COR-L47 (cell line): ENCODE measurements around the gene UBE2E1.

Experiments
- DNase-seq: peaks from one replicate; lab custom pipeline; 2025; lab: John Stamatoyannopoulos, UW

UBE2E1 gene

DNA sequence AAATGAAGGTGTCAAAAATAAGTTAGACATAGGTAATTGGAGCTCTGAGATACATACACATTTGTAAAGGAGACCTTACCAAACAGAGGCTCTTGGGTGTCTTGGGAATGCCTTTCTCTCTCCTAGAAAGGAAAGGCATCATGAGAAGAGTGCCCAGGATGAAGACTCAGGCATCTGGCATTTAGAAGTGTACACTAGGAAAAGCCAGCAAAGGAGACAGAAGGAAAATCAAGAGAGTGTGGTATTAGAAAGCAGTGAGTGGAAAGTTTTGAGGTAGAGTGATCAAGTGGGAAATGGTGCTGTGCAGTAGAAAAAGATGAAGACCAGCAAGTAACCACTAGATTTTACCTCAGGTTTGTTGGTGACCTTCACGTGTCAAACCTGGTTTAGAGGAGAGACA is 16.1 kb downstream of the UBE2E1 start:
- no peak for DNase-seq

DNA sequence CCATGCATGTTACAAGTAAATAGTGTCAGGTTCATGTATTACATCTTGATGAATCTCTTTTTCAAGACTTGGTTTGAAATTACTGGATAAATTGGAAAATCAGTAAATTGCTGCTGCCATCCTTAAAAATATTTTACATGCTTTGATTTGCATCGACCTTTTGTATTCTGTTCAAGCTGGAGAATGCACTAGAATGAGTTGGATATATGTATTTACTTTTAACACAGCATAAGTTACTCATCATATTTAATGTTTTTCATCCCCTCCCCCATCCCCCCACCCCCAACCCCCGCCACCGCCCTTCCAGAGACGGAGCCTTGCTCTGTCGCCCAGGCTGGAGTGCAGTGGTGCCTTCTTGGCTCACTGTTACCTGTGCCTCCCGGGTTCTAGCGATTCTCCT is 16.8 kb downstream of the UBE2E1 start:
- DNase-seq, result no peak

DNA sequence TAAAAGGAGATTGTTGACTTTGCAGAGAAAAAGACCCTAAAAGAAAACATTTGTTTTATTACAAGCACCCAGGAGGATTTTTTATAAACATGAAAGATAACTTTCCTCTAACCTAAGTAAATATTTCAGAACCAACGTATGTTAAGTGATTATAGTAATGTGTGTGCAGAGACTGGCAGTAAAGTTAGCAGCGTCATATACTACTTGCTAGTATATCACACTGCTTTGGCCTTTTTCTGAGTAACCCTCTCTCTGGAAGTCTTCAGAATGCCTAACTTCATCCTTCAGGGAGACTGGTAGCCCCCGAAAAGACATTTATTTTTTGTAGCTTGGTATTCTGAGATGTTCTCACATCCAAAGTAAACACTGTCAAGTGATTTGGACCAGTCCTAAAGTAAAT is 17.9 kb downstream of the UBE2E1 start:
- DNase-seq, result no peak

DNA sequence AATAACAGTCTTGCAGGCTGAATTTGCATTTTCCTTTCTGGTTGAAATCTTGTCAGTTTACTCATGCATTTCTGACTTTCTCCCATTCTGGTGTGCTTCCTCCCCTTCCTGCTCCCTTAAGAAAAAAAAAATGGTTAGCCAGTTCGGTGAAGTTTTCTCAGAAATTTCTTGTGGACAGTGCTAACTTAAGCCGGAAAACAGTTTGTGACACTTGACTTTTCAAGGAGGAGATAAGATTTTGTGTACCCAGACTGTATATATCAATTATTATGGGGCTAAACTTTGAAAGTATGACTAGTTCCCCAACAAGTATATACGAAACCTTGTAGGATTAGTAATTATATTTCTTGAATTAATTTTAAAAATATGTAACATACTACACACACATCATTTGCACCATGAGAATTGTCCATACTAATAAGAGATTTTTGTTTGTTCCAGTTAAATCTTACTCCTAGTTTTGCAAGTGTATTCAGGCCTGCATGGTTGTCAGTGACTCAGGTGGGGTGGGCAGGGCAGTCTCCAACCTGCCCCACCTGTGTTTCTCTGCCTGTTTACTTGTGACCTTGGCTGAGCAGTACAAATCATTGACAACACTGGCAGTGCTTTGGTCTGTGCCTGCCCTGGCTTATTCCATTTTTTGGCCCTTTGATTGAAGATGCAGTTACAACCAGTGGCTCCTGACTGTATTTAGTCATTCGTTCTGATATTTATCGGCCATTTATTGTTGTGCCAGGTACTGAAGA is 19.1 kb downstream of the UBE2E1 start:
- no peak for DNase-seq

DNA sequence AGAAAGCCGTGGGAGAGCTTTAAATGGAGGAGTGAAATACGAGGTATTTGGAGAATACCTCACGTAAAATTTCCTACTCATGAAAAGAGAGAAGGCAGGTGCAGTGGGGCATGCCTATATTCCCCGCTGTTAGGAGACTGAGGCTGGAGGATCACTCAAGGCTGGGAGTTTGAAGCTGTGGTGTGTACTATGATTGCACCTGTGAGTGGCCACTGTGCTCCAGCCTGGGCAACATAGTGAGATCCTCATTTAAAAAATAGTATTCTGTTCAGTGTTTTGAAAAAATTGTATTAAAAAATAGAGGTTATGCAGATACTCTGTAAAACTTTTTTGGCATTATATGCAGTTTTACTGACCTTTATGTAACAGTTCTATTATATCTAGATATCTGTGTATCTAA is 20.0 kb downstream of the UBE2E1 start:
- no peak for DNase-seq

DNA sequence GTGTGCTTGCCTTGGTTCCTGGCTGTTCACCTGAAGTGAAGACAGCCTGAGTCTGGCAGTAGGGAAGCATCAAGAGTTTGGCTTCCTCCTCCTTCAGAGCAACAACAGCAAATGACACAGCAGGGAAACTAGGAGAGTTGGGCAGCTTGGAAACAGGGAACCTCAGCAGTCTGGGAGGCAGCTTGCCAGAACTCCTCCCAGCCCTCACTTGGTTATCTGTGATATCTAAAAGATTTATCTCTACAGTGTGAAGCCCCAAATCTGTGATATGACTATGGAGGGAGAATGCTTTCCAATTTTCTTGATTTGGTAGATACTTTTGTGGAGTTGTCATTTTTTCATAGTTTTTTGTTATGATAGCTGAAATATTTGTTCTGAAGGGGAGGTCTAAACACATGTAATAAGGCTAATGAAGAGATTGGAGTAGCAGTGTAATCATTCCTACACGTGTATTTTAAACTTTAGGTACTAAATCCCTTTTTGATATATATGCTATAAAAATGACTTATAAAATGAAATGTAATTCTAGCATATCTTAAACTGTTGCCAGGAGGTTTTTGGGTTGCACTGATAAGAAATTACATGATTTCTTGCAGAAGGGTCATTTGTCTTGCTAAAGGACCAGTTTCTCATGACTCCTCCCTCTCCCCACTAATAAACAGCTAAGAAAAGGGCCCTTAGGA is 20.8 kb downstream of the UBE2E1 start:
- no peak for DNase-seq

DNA sequence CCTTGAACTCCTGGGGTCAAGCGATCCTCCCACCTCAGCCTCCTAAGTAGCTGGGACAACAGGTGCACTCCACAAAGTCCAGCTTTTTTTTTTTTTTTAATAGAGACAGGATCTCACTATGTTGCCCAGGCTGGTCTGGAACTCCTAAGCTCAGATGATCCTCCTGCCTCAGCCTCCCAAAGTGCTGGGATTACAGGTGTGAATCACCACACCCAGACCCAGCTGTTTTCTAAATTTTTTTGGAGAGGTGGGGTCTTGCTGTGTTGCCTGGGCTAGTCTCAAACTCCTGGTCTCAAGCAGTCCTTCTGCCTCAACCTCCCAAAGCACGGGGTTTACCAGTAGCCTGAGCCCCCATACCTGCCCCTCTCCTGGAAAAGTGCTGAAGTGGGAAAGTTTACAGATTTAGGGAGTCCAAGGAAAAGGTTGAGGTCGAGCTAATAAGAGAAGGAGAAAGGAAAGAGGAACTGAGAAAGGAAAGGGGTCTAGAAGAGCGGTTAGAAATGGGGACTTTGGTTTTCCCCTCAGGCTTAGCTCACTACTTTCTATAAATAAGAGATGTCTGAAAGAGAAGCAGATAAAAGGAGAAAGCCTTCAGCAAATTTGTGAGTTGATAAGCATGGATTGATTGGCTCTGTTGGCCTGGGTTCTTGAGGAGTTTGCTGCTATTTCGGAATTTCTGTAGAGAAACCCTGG is 23.6 kb downstream of the UBE2E1 start:
- no peak for DNase-seq

DNA sequence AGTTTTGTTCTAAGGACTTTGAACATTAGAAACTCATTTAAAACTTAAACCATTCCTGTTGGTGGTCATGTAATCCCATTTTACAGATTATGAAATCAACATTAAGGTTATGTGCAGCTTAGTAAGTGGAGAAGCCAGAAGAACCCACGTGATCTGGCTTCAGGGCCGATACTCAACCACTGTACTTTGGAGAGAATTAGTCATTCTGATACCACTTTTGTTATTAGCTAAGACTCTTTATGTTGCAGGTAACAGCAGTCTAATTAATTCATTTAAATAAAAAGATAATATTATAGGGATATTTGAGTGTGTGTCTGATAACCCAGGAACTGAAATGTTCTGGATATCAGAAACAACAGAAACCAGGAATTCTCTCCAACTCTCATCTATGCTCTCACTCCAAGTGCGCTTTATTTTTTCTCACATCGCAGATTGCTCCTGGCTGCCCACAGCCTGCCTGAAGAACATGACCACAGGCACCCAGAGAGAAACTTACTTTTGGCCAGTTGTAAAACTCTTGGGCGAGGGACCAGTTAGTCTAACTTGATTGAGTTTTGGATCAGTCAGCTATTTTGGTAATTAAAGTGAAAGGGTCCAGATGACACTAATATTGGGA is 25.2 kb downstream of the UBE2E1 start:
- no peak for DNase-seq

DNA sequence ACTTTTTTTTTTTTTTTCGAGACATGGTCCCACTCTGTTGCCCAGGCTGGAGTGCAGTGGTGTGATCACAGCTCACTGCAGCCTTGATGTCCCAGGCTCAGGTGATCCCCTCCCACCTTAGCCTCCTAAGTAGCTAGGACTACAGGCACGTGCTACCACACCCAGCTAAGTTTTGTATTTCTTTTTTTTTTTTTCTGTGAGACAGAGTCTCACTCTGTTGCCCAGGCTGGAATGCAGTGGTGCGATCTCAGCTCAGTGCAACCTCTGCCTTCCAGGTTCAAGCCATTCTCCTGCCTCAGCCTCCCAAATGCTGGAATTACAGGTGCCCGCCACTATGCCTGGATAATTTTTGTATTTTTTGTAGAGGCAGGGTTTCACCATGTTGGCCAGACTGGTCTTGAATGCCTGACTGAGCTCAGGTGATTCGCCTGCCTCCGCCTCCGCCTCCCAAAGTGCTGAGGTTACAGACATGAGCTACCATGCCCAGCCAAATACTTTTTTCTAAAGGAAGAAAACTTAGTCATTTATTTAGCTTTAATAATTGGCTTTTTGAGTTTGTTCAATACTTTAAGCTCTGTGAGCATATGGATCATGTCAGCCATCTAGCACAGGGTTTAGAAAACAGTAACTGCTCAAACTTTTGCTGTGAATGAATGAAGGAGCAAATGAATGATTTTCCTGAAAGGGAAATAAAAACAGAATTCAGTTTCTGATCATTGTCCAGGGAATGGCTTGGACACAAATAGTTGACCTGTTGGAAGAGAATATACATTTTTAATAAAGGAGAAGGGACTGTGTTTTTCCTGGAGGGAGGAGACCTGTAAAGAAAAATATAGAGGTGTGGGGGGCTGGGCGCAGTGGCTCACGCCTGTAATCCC is 26.0 kb downstream of the UBE2E1 start:
- no peak for DNase-seq

DNA sequence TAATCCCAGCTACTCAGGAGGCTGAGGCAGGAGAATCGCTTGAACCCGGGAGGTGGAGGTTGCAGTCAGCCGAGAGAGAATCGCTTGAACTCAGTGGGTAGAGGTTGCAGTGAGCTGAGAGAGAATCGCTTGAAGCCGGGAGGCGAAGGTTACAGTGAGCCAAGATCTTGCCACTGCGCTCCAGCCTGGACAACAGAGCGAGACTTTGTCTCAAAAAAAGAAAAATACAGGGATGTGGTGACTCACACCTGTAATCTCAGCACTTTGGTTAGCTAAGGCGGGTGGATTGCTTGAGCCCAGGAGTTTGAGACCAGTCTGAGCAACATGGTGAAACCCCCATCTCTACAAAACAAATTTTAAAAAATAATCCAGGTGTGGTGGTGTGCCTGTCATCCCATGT is 26.8 kb downstream of the UBE2E1 start:
- DNase-seq, result no peak

DNA sequence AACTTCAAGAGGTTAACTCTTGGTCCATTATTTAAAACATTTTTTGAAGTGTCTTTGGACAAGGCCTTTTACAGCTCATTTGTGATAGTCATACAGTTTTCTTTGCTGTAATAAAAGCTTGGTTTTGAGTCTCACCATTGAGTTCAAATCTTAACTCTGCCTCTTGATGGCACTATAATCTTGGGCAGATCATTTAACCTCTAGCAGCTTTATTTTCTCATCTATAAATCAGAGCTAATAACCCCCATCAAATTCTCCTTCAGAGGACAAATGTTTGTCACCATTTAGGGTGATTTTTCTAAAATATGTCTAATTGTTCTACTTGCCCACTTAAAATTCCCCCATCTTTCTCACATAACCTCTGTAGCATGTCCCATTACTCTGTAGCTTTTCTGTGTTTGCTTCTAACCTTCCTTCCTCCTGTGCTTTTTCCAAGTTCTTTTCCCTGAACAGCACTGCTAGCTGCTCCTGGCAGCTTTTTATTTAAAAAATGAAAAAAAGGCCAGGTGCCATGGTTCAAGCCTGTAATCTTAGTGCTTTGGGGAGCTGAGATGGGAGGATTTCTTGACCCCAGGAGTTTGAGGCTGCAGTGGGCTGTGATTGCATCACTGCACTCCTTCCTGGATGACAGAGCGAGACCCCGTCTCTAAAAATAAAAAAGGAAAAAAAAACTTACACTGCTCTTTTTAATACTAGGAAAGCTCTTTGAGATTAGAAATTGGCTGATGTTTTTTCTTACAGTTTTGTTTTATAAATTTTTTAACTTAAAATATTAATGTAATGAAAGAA is 28.5 kb downstream of the UBE2E1 start:
- no peak for DNase-seq

DNA sequence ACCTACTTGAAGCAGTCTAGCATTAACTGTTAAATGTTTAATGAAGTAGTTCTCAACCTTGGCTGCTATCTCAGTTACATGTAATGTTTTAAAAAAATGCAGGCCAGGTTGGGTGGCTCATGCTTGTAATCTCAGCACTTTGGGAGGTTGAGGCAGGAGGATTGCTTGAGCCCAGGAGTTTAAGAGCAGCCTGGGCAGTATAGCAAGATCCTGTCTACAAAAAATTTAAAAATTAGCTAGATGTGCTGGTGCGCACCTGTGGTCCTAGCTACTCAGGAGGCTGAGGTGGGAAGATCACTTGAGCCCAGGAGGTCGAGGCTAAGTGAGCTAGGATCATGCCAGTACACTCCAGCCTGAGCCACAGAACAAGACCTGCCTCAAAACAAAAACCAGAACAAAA is 29.3 kb downstream of the UBE2E1 start:
- DNase-seq, result no peak

DNA sequence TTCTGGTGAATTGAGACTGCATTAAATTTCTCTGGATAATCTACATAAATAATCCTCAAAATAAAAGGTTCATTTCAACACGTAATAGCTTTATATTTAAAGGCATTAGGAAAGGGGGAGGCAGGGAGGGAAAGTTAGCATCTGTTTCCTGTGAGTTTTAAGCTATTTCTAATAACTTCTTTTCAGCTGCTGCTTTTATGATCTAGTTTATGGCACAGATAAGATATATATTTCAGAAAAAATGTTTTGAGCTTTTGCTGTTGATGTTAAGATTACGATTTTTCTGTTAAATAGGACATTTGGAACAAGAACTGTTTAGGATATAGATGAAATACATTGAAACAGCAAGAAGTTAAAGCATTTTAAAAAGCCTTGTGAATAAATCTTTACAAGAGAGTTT is 30.0 kb downstream of the UBE2E1 start:
- DNase-seq, result no peak

DNA sequence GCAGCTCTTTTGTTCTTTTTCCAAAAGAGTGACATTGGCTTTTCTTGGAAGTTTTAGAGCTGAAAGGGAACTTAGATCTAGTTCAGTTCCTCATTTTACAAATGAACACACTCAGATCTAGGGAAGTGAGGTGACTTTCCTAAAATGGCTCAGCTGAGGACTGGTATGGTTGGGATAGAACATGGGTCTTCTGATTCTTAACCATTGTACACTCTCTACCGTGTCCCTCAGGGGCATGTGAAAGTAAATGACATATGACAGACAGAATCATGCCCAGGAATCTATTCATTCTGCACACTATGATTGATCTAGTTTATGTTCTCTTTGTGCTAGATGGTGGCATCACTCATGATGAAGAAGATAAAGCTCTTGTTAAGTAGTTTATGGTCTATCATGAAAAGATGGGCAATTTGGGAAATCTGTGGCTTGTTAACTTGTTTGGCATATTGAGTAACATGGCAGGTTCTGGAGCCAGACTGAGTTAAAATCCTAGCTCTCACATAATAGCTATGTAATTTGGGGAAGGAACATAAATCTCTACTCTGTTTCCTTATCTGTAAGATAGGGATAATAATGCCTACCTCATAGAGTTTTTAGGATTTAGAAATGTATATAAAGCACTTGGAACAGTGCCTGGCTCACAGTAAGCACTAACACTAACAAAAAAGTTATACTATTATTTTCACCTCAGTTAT is 30.9 kb downstream of the UBE2E1 start:
- DNase-seq, result no peak

DNA sequence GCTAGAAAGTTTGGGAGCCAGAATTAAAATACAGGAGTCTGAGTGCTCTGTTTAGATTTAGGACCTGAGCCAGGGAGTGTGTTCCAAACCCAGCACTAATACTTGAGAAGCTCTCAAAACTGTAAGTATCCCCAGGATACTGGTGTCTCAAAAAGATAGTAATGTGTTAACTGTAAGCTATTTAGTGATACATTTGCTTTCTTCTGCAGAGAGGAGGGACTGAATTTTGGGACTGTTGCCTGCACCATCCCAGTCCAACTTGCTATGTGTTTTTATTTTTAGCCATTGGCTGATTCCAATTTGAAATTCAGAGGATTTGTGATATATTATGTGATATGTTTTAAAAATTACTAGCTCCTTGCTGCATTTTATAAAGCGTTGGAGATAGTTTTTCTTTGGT is 31.5 kb downstream of the UBE2E1 start:
- no peak for DNase-seq

DNA sequence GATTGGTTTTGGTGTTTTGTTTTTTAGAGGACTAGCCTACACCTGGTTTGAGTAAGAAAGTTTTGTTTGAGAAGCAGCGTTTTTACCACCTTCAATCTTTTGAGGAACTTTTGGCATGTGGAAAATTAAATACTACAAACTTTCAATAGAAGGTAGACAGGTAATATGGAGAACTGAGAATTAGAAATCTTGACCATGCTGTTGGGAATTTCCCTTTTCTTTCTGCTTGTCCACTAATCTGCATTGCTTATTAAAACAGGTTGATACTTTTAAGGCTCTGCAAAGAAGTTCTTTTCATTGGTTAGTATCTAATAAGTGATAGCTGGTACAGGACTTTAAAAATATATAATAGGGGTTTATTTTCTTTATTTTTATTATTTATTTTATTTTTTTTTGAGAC is 31.9 kb downstream of the UBE2E1 start:
- no peak for DNase-seq

DNA sequence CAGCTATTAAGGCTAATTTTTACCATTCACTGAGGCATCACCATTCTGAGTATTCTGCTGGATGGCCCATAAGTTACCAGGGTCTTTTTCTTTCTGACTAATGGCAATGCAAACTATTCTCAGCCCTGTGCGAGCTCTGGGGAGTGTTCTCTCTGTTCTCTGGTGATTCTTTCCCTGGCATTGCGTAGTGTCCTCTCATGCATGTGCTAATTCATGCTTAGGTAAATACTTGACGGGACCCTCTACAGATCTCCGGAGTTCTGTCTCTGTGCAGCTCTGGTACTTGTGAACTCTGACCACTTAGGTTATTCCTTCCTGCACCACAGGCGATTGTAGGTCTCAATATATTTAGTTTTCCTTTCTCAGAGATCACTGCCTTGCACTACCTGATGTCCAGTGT is 34.8 kb downstream of the UBE2E1 start:
- DNase-seq, result no peak

DNA sequence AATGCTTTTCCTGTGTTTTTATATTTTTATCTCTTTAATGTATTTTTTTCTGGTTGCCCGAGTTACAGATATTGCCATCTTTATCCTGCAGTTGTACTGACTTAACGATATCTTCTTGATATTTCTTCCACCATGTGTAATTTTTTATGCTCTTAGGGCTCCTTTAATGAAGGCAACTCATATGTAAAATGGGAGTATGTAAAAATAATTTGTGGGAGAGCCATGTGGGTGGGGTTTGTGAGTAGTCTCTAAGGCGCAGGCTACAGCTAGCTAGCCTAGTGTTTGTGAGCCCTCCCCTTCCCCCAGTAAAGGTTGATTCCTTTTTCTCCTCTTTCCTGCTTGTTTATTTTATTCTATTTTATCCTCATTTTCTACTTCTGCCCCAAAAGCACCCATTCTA is 38.1 kb downstream of the UBE2E1 start:
- DNase-seq, result no peak

DNA sequence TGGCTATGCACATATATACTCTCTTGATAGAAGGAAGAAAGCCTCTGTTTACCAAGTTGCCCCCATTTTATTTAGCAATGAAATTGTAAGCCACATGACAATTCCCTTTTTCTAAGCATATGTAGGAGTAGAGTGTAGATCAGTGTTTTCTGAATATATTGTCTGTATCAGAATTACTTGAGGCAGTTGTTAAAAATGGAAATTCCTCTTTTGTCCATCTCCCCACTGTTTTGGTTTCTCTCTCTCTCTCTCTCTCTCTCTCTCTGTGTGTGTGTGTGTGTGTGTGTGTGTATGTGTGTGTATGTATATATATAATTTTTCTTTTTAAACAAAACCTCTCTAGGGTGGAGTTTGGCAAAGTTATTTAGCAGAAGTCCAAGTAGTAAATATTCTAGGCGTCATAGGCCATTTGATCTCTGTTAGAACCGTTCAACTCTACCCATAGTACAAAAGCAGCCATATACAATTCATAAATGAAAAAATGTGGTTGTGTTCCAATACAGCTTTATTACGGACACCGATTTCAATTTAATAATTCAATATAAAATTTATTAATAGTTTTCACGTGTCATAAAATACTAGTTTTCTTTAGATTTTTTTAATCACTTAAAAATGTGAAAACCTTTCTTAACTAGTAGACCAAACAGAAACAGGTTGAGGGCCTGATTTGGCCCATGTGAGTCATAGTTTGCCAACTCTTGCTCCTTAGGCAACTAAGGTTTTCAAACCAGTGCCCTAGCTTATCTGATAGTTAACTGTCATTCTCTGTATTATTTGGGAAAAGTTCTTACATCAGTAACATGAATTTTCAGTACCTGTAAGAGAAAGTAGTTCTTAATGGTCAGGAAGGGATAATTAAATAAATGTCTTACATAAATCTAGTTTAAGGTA is 39.8 kb downstream of the UBE2E1 start:
- no peak for DNase-seq
